Measurements from ENCODE around the gene NIM1K.

Gene NIM1K

DNA sequence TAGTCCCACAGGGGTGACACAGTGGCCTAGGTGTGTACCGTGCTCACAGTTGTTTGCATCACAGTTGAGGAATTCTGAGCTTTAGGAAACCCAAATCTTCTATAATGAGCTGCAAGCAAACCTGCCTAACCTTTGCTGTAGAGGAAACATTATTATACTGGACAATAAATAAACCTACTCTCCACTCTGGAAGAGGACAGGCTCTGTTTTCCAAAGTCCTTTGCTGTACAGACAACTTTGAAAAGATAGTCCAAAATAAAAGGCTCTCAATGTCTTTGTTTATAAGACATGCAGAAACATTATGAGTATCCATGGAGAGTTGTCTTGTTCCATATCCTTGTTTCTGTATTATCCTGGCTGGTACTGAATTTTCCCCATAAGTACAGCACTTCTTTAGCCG is 42.0 kb upstream of the NIM1K start:
- ATAC-seq, result no peak
- TF ChIP-seq ZFP3 (CRISPR knock-in tag; IDR thresholded peaks at IDR 0.05) (no peak), ARNTL (CRISPR knock-in tag; IDR thresholded peaks at IDR 0.05; ENCODE audit: borderline replicate concordance, low read depth) (no peak), CREB5 (CRISPR knock-in tag; IDR thresholded peaks at IDR 0.05; ENCODE audit: low read depth) (no peak), ESRRG (CRISPR knock-in tag; IDR thresholded peaks at IDR 0.05) (no peak), OSR1 (CRISPR knock-in tag; IDR thresholded peaks at IDR 0.05) (no peak), POU6F1 (CRISPR knock-in tag; IDR thresholded peaks at IDR 0.05; ENCODE audit: borderline replicate concordance, low read depth) (no peak), GLIS3 (CRISPR knock-in tag; IDR thresholded peaks at IDR 0.05) (no peak)
- TF ChIP-seq, protein P1, sequence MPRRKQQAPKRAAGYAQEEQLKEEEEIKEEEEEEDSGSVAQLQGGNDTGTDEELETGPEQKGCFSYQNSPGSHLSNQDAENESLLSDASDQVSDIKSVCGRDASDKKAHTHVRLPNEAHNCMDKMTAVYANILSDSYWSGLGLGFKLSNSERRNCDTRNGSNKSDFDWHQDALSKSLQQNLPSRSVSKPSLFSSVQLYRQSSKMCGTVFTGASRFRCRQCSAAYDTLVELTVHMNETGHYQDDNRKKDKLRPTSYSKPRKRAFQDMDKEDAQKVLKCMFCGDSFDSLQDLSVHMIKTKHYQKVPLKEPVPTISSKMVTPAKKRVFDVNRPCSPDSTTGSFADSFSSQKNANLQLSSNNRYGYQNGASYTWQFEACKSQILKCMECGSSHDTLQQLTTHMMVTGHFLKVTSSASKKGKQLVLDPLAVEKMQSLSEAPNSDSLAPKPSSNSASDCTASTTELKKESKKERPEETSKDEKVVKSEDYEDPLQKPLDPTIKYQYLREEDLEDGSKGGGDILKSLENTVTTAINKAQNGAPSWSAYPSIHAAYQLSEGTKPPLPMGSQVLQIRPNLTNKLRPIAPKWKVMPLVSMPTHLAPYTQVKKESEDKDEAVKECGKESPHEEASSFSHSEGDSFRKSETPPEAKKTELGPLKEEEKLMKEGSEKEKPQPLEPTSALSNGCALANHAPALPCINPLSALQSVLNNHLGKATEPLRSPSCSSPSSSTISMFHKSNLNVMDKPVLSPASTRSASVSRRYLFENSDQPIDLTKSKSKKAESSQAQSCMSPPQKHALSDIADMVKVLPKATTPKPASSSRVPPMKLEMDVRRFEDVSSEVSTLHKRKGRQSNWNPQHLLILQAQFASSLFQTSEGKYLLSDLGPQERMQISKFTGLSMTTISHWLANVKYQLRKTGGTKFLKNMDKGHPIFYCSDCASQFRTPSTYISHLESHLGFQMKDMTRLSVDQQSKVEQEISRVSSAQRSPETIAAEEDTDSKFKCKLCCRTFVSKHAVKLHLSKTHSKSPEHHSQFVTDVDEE (CRISPR knock-in tag; IDR thresholded peaks at IDR 0.05), result no peak
- TF ChIP-seq, protein P2, sequence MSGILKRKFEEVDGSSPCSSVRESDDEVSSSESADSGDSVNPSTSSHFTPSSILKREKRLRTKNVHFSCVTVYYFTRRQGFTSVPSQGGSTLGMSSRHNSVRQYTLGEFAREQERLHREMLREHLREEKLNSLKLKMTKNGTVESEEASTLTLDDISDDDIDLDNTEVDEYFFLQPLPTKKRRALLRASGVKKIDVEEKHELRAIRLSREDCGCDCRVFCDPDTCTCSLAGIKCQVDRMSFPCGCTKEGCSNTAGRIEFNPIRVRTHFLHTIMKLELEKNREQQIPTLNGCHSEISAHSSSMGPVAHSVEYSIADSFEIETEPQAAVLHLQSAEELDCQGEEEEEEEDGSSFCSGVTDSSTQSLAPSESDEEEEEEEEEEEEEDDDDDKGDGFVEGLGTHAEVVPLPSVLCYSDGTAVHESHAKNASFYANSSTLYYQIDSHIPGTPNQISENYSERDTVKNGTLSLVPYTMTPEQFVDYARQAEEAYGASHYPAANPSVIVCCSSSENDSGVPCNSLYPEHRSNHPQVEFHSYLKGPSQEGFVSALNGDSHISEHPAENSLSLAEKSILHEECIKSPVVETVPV (CRISPR knock-in tag; IDR thresholded peaks at IDR 0.05), result no peak

DNA sequence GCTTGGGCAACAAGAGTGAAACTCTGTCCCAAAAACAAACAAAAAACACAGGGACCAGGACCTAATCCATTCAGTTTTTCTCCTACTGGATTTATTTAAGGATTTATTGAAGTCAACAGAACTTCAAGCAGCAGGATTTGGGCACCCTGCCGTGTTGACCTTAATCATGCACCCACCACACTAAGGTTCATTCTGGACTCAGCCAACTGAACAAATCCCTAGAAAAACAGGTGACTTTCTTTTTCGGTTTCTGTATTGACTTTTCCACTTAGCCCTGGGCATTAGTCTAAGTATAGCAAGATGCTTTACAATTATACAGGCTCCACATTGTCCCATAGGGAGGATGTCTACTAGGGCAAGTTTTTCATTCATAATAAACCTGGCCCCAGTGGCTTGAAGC is 41.3 kb upstream of the NIM1K start:
- ATAC-seq, result no peak
- TF ChIP-seq PPARA (CRISPR knock-in tag; IDR thresholded peaks at IDR 0.05; ENCODE audit: borderline replicate concordance) (no peak), TCF4 (CRISPR knock-in tag; IDR thresholded peaks at IDR 0.05; ENCODE audit: borderline replicate concordance) (no peak), TOX (CRISPR knock-in tag; IDR thresholded peaks at IDR 0.05; ENCODE audit: borderline replicate concordance) (no peak), CSDC2 (CRISPR knock-in tag; IDR thresholded peaks at IDR 0.05) (no peak), POU6F1 (CRISPR knock-in tag; IDR thresholded peaks at IDR 0.05; ENCODE audit: borderline replicate concordance, low read depth) (no peak), ZNF565 (CRISPR knock-in tag; conservative IDR thresholded peaks at IDR 0.05; ENCODE audit: low read depth) (no peak), ARNTL (CRISPR knock-in tag; IDR thresholded peaks at IDR 0.05; ENCODE audit: borderline replicate concordance, low read depth) (no peak), PATZ1 (CRISPR knock-in tag; IDR thresholded peaks at IDR 0.05; ENCODE audit: borderline replicate concordance) (no peak), BACH2 (CRISPR knock-in tag; IDR thresholded peaks at IDR 0.05; ENCODE audit: borderline replicate concordance) (no peak), ISL1 (CRISPR knock-in tag; IDR thresholded peaks at IDR 0.05) (no peak), ESRRG (CRISPR knock-in tag; IDR thresholded peaks at IDR 0.05) (no peak), ZNF70 (CRISPR knock-in tag; IDR thresholded peaks at IDR 0.05) (no peak), GLIS3 (CRISPR knock-in tag; IDR thresholded peaks at IDR 0.05) (no peak), CREB5 (CRISPR knock-in tag; IDR thresholded peaks at IDR 0.05; ENCODE audit: low read depth) (no peak)
